ENCODE measurements around the gene GDPD3.

Gene GDPD3

DNA sequence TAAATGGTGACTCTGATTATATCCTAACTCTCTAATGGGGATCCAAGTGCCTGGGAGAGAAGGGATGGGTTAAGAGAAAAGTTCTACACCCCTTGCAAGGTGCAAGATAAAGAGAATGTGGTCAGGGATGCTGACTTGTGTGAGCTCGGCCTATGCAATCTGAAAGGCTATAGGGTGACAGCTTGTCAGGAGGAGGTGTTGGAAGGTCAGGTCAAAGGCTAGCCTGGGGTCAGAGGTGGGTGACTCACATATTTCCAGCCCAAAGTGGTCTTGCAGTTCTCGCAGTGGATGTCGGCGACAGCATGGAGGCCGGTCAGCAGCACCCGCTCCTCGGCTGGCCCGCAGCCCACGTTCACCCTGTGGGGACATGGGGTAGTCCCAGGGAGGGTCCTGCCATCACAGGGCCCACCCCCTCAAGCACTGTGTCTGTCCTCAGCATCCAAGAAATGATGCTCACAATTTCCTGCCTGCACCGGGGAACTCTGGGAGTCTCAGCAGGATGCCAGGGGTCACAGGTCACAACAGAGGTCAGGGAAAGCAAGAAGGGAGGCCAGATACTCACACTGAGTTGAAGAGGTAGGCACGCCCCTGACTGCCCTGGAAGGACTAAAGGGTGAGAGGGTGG is 18.7 kb downstream of the GDPD3 start:
- H3K4me2 ChIP-seq = peak overlapping the region; percentile 85 to 100 (median 99)
- H3K9ac ChIP-seq = peak overlapping the region; percentile 76 to 90 (median 83)
- H3K27me3 ChIP-seq = no peaks in the 10 kb centered on the region
- no peak for TF ChIP-seq Cebpa-rat (IDR thresholded peaks at IDR 0.05)
- peaks cover 33 to 34% (median 34%) of the 10 kb centered on the region in 11 experiments for H3K9me3 ChIP-seq (replicated peaks in 1 of 11)
- peaks cover 7 to 38% (median 21%) of the 10 kb centered on the region in 11 experiments; a peak in 18 of 22 replicates for H3K36me3 ChIP-seq
- peak overlapping the region; percentile 63 to 88 (median 70) for H3K4me3 ChIP-seq
- H3K4me1 ChIP-seq = peaks cover 46 to 62% (median 58%) of the 10 kb centered on the region in 10 experiments
- peak overlapping the region in 10 of 11 experiments; percentile 71 to 95 (median 92); a peak in 19 of 22 replicates for H3K27ac ChIP-seq
- H4K20me1 ChIP-seq = peaks cover 0 to 13% (median 0%) of the 10 kb centered on the region in 11 experiments; a peak in 2 of 22 replicates

DNA sequence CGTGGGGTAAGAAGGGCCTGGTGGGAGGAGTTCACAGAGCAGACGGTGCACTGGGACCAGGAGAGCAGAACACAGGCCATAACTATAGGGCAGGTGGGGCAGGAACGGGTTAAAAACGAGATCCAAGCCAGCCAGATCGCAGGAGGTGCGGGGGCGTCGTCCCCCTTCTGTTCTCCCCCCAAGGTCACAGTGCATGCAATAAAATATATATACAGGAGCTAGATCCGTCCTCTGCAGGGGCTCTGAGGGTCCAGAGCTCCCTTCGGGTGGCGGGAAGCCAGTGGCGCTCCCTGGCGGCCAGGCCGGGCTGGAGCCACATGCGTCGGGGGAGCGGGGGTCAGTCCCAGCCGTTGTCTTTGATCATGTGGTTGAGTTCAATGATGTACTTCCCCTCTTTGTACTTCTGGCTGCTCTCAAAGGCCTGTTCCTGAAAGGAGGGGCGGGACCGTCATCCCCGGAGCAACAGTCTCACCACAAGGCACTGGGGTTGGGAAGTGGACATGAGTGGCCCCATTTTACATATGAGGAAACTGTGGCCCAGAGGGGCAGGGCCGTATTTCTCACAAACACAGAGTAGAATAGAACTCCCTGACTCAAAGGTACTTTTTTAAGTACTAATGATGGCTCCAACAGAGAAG is 20.8 kb downstream of the GDPD3 start:
- no peaks in the 10 kb centered on the region for H3K27me3 ChIP-seq
- peak overlapping the region; percentile 52 to 76 (median 63) for H3K4me3 ChIP-seq
- H4K20me1 ChIP-seq = peaks cover 0 to 13% (median 0%) of the 10 kb centered on the region in 11 experiments; a peak in 3 of 22 replicates
- no peak for TF ChIP-seq Cebpa-rat (IDR thresholded peaks at IDR 0.05)
- peak overlapping the region; percentile 72 to 85 (median 80) for H3K9ac ChIP-seq
- peaks cover 66 to 81% (median 70%) of the 10 kb centered on the region in 10 experiments for H3K4me1 ChIP-seq
- H3K9me3 ChIP-seq (replicated peaks in 1 of 11) = peaks cover 12 to 13% (median 12%) of the 10 kb centered on the region in 11 experiments
- H3K4me2 ChIP-seq = peak overlapping the region; percentile 85 to 100 (median 99)
- H3K27ac ChIP-seq = peak overlapping the region; percentile 50 to 89 (median 81); a peak in 21 of 22 replicates
- peaks cover 0 to 26% (median 12%) of the 10 kb centered on the region in 11 experiments; a peak in 17 of 22 replicates for H3K36me3 ChIP-seq

DNA sequence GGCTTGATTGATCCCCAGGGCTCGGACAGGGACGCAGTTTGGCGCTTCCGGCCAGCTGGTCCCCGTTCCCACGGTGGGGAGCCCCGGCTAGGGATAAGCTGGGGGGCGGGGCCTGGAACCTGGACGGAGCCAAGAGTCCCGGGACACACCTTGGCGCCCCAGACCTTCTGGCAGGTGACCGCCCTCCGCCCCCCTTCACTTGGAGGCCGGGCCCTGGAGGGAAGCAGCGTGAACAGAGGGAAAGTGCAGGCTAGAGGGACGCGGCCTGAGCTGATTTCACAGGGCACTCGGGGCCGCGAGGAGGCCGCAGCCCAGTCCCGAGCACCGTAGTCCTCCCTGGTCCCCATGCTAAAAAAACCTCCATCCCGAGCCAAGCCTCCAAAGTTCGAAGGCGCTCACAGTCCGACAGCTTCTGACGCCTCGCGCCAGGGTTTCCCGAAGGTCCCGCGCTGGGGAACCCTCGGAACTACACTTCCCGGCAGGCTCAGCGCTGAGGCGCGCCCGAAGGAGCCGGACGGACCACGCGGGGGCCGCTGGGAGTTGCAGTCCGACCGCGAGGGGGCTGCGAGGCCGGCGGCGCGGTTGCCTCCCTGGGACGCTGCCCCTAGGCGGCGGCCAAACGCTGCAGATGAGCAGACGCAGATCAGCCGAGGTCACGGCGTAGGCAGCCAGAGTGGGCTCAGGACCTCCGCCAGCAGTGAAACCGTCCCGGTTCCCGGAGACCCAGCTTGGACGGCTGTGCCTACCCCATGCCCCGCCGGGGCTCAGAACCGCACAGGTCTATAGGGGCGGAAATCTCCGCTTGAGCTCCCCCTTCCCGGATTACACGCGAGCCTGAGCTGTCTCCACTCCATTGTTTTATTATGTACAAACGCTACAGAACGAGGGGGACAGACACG is 21.6 kb downstream of the GDPD3 start, which contains the start of gene TBX6:
Gene TBX6 (minus strand): TSS at position 451 of the 899 bp plus-strand sequence. CDS start 731 bp downstream, outside the sequence.
- peak within 1 kb of the TSS; percentile 72 to 85 (median 80) for H3K9ac ChIP-seq
- H3K36me3 ChIP-seq = peaks cover 3 to 21% (median 10%) of the 10 kb centered on the region in 11 experiments; a peak in 15 of 22 replicates
- peaks cover 0 to 13% (median 4%) of the 10 kb centered on the region in 11 experiments; a peak in 7 of 22 replicates for H4K20me1 ChIP-seq
- peak within 1 kb of the TSS; percentile 85 to 100 (median 99) for H3K4me2 ChIP-seq
- H3K4me1 ChIP-seq = peaks cover 66 to 88% (median 75%) of the 10 kb centered on the region in 10 experiments
- peak within 1 kb of the TSS; percentile 52 to 76 (median 63) for H3K4me3 ChIP-seq
- no peak for TF ChIP-seq Cebpa-rat (IDR thresholded peaks at IDR 0.05)
- no peaks in the 10 kb centered on the region for H3K27me3 ChIP-seq
- H3K27ac ChIP-seq = peak within 1 kb of the TSS; percentile 50 to 89 (median 81)
- H3K9me3 ChIP-seq (replicated peaks in 1 of 11) = peaks cover 4 to 5% (median 5%) of the 10 kb centered on the region in 11 experiments

DNA sequence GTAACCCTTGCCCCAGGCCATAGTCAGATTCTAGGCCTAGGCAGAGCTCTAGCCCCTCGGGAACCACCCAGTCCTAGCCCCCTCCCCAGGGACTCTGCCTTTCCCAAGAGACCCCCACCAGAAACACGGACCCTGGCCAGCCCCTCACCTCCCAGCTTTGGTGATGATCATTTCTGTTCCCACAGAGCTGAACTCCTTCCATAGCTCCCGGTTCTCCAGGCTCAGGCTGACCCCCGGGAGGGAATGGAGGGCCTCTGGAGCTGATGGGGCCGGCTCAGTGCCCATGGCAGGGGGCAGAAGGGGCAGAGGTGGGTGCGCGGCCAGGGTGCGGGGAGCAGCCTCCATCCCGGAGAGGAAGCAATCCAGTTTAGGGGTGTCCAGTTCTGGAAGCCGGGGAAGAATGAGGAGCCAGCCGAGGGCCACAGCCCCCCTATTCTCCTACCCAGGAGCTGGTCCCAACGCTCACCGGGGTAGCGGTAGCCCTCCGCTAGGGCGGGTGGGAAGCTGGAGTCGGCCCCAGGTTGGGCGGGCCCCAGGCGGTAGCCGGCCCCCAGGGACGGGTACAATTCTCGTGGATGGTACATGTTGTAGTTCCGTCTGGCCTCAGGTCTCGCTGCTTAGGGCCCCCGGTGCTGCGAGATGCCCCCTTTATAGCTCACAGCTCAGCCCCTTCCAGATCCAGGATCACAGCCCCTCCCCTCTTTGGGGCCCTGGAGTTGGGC is 22.6 kb downstream of the GDPD3 start:
- H3K9me3 ChIP-seq (replicated peaks in 1 of 11) = no peaks in the 10 kb centered on the region
- H3K27me3 ChIP-seq = no peaks in the 10 kb centered on the region
- H3K27ac ChIP-seq = peak overlapping the region; percentile 33 to 89 (median 78); a peak in 20 of 22 replicates
- peaks cover 10 to 28% (median 18%) of the 10 kb centered on the region in 11 experiments; a peak in 21 of 22 replicates for H3K36me3 ChIP-seq
- peaks cover 0 to 13% (median 7%) of the 10 kb centered on the region in 11 experiments; a peak in 9 of 22 replicates for H4K20me1 ChIP-seq
- peak overlapping the region; percentile 85 to 100 (median 99) for H3K4me2 ChIP-seq
- H3K9ac ChIP-seq = peak overlapping the region; percentile 25 to 85 (median 80); a peak in 21 of 22 replicates
- peak overlapping the region in 8 of 10 experiments; percentile 52 to 76 (median 63); a peak in 12 of 20 replicates for H3K4me3 ChIP-seq
- H3K4me1 ChIP-seq = peaks cover 73 to 94% (median 84%) of the 10 kb centered on the region in 10 experiments
- TF ChIP-seq Cebpa-rat (IDR thresholded peaks at IDR 0.05) = no peak

DNA sequence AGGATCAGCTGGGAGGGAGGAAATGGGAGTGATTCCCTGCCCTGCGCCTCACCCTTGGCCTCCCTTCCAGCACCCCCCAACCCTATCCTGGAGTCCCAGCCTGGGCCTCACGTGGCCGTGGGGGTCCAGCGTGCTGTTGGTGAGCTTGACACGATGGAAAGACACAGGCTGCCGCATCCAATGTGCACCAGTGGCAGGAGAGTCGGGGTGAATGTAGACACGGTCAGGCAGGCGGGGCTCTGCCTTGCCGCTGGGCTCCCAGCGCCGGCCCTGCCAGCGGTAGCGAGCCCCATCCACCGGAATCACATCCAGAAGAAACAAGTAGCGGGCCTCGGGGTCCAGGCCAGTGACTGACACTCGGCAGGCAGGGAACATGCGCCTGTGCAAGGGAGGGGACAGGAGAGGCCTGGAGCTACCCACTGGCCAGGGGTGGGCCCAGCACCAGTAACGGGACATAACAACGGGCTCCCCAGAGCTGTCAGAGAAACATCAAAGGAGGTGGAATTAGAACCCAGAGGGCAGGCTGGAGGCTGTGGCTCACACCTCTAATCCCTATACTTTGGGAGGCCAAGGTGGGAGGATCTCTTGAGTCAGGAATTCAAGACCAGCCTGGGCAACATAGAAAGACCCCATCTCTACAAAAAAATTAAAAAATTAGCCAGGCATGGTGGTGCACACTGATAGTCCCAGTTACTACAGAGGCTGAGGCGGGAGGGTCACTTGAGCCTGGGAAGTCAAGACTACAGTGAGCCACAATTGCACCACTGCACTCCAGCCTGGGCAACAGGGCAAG is 24.3 kb downstream of the GDPD3 start:
- Histone ChIP-seq H3K9ac (peak overlapping the region in 6 of 11 experiments; percentile 2 to 83 (median 32); a peak in 5 of 22 replicates), H3K4me2 (peak overlapping the region; percentile 85 to 100 (median 99)), H3K36me3 (peaks cover 21 to 37% (median 32%) of the 10 kb centered on the region in 11 experiments), H3K9me3 (replicated peaks in 1 of 11) (no peaks in the 10 kb centered on the region), H3K27ac (peak overlapping the region; percentile 11 to 89 (median 75); a peak in 16 of 22 replicates), H3K4me1 (peaks cover 56 to 95% (median 85%) of the 10 kb centered on the region in 10 experiments), H3K27me3 (no peaks in the 10 kb centered on the region), H3K4me3 (peak overlapping the region in 1 of 10 experiments; percentile 14; a peak in 1 of 20 replicates), H4K20me1 (peaks cover 0 to 29% (median 7%) of the 10 kb centered on the region in 11 experiments; a peak in 14 of 22 replicates)
- TF ChIP-seq Cebpa-rat (IDR thresholded peaks at IDR 0.05) = no peak

DNA sequence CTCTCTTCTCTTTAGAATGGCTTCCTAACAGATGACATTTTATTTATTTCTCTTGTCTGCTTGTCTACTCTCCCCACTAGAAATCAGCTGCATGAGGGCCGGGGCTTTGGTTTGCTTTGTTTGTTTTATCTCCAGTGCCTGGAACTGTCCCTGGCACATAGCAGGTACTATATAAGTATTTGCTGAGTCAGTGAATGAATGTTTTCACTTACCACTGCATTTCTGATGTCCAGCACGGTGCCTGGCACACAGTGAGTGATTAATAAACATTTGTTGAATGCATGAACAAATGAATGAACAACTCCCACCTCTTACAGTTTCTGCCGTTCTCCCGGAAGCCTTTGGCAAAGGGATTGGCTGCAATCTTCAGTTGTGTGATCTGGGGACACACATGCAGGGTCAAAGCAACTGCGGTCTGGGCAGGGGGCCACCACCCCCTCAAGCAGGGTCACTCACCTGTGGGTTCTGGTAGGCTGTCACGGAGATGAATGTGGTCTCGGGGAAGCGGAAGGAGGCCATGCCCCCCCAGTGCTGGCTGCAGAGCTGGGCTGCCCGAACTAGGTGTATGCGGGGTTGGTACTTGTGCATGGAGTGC is 25.0 kb downstream of the GDPD3 start:
- Histone ChIP-seq H3K9me3 (replicated peaks in 1 of 11) (no peaks in the 10 kb centered on the region), H4K20me1 (peaks cover 0 to 36% (median 14%) of the 10 kb centered on the region in 11 experiments; a peak in 18 of 22 replicates), H3K4me3 (no peak overlapping the region), H3K27me3 (no peaks in the 10 kb centered on the region), H3K9ac (no peak overlapping the region), H3K27ac (peak overlapping the region in 1 of 11 experiments; percentile 12; a peak in 3 of 22 replicates), H3K4me1 (peaks cover 49 to 95% (median 79%) of the 10 kb centered on the region in 10 experiments), H3K36me3 (peaks cover 24 to 43% (median 36%) of the 10 kb centered on the region in 11 experiments), H3K4me2 (peak overlapping the region in 4 of 11 experiments; percentile 92 to 100 (median 100); a peak in 7 of 22 replicates)
- TF ChIP-seq Cebpa-rat (IDR thresholded peaks at IDR 0.05) = no peak
